OCI-LY1 (cell line): ENCODE measurements around the gene NELL1.

Experiments used
- H2AFZ ChIP-seq: fragments of 200-600 bp; sonication (generic), shearing (Covaris generic); 2 replicates; pipeline ENCODE4 v1.6.0; 2014; ENCODE audit warnings: antibody characterized with exemption, mild to moderate bottlenecking, low read length
- H3F3A ChIP-seq: fragments of 200-600 bp; sonication (generic), shearing (Covaris generic); 2 replicates; pipeline ENCODE4 v1.6.0; 2014; ENCODE audit warnings: mild to moderate bottlenecking, antibody characterized with exemption, low read length, moderate library complexity; ENCODE audit not compliant: insufficient read depth
- H3K27ac ChIP-seq: fragments of 200-600 bp; sonication (generic); 2 replicates; pipeline ENCODE4 v1.5.1; 2014; ENCODE audit warnings: low read length, mixed run types, mild to moderate bottlenecking, low read depth; ENCODE audit not compliant: poor library complexity, severe bottlenecking
- H3K27me3 ChIP-seq: fragments of 200-600 bp; sonication (generic); 2 replicates; pipeline ENCODE4 v1.6.0; 2014; ENCODE audit warnings: antibody characterized with exemption, mild to moderate bottlenecking, low read length, moderate library complexity; ENCODE audit not compliant: insufficient read depth
- H3K36me3 ChIP-seq: fragments of 200-600 bp; sonication (generic); 2 replicates; pipeline ENCODE4 v1.6.1; 2014; ENCODE audit warnings: mild to moderate bottlenecking, antibody characterized with exemption, low read length, moderate library complexity, mixed read lengths; ENCODE audit not compliant: insufficient read depth
- H3K4me1 ChIP-seq: fragments of 200-600 bp; sonication (generic); 2 replicates; pipeline ENCODE4 v1.5.1; 2014; ENCODE audit warnings: mild to moderate bottlenecking, low read length, moderate library complexity; ENCODE audit not compliant: insufficient read depth, severe bottlenecking
- H3K4me2 ChIP-seq: fragments of 200-600 bp; sonication (generic), shearing (Covaris generic); 2 replicates; pipeline ENCODE4 v1.6.1; 2014; ENCODE audit warnings: low read length
- H3K4me3 ChIP-seq: fragments of 200-600 bp; sonication (generic); 2 replicates; pipeline ENCODE4 v1.5.1; 2014; ENCODE audit warnings: low read length, low read depth, mild to moderate bottlenecking, mixed read lengths; ENCODE audit not compliant: poor library complexity, severe bottlenecking
- H3K79me2 ChIP-seq: fragments of 200-600 bp; shearing (Covaris generic); 2 replicates; pipeline ENCODE4 v1.6.1; 2016; ENCODE audit warnings: mixed run types, low read length, mixed read lengths; ENCODE audit not compliant: insufficient read depth
- H3K9ac ChIP-seq: fragments of 200-600 bp; sonication (generic), shearing (Covaris generic); 2 replicates; pipeline ENCODE4 v1.6.1; 2014; ENCODE audit warnings: mild to moderate bottlenecking, low read length, mixed read lengths
- H3K9me2 ChIP-seq: fragments of 200-600 bp; sonication (generic), shearing (Covaris generic); 2 replicates; pipeline ENCODE4 v1.6.1; 2014; ENCODE audit warnings: low read depth, mild to moderate bottlenecking, low read length, mixed read lengths
- H3K9me3 ChIP-seq: fragments of 200-600 bp; shearing (Covaris generic); 2 replicates; pipeline ENCODE4 v1.6.1; 2014; ENCODE audit warnings: low read length, mixed read lengths
- H4K20me1 ChIP-seq: fragments of 200-600 bp; sonication (generic), shearing (Covaris generic); 2 replicates; pipeline ENCODE4 v1.6.0; 2016; ENCODE audit warnings: mild to moderate bottlenecking, low read length; ENCODE audit not compliant: insufficient read depth
- EZH2 ChIP-seq: fragments of 200-600 bp; sonication (generic), shearing (Covaris generic); IDR thresholded peaks from 2 replicates; pipeline ENCODE4 v1.8.0; 2017; ENCODE audit warnings: borderline replicate concordance, mixed run types, mild to moderate bottlenecking, antibody characterized with exemption, low read length, moderate library complexity, mixed read lengths
- TF ChIP-seq, protein P1 (sequence below): fragments of 200-600 bp; sonication (generic), shearing (Covaris generic); IDR thresholded peaks from 2 replicates; pipeline ENCODE4 v1.5.1; 2017; ENCODE audit warnings: mild to moderate bottlenecking, antibody characterized with exemption, low read length, moderate library complexity, mixed read lengths

Gene NELL1

DNA sequence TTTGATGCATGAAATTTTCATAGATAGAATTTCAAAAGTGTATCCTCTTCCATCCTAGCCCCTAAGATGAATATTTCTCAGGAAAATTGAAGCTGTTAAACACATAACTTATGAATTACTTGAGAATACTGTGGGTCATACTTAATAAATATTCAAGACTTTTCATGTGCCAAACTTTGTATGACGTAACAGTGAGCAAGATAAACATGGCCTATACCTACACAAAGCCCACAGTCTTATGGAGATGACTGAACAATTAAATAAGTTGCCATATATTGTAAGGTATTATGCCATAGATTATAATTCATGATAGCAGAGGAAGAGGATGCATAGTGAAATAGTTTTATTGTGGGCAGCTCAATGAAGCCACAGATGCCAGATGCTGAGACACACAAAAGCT is 902.8 kb downstream of the NELL1 start:
- no peaks in the 10 kb centered on the region for H3K36me3 ChIP-seq
- no peaks in the 10 kb centered on the region for H3K9me3 ChIP-seq
- no peaks in the 10 kb centered on the region for H4K20me1 ChIP-seq
- H3K27me3 ChIP-seq = no peaks in the 10 kb centered on the region
- TF ChIP-seq, protein P1, sequence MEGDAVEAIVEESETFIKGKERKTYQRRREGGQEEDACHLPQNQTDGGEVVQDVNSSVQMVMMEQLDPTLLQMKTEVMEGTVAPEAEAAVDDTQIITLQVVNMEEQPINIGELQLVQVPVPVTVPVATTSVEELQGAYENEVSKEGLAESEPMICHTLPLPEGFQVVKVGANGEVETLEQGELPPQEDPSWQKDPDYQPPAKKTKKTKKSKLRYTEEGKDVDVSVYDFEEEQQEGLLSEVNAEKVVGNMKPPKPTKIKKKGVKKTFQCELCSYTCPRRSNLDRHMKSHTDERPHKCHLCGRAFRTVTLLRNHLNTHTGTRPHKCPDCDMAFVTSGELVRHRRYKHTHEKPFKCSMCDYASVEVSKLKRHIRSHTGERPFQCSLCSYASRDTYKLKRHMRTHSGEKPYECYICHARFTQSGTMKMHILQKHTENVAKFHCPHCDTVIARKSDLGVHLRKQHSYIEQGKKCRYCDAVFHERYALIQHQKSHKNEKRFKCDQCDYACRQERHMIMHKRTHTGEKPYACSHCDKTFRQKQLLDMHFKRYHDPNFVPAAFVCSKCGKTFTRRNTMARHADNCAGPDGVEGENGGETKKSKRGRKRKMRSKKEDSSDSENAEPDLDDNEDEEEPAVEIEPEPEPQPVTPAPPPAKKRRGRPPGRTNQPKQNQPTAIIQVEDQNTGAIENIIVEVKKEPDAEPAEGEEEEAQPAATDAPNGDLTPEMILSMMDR = no peak
- TF ChIP-seq EZH2 = no peak
- H3K9me2 ChIP-seq = no peaks in the 10 kb centered on the region
- H2AFZ ChIP-seq = no peak overlapping the region
- H3K4me1 ChIP-seq = no peaks in the 10 kb centered on the region
- H3F3A ChIP-seq = no peaks in the 10 kb centered on the region
- no peaks in the 10 kb centered on the region for H3K79me2 ChIP-seq
- H3K4me2 ChIP-seq = no peak overlapping the region
- H3K27ac ChIP-seq = no peak overlapping the region
- no peak overlapping the region for H3K9ac ChIP-seq
- H3K4me3 ChIP-seq = no peak overlapping the region

GRCh38 chr11:21582791-21583190 is 913.4 kb downstream of the NELL1 start:
- H3K36me3 ChIP-seq = no peaks in the 10 kb centered on the region
- no peak overlapping the region for H3K9ac ChIP-seq
- H3K27ac ChIP-seq = no peak overlapping the region
- H3K27me3 ChIP-seq = no peaks in the 10 kb centered on the region
- H3K9me3 ChIP-seq = no peaks in the 10 kb centered on the region
- H4K20me1 ChIP-seq = no peaks in the 10 kb centered on the region
- H3F3A ChIP-seq = no peaks in the 10 kb centered on the region
- H3K4me3 ChIP-seq = no peak overlapping the region
- no peaks in the 10 kb centered on the region for H3K9me2 ChIP-seq
- H3K79me2 ChIP-seq = no peaks in the 10 kb centered on the region
- H3K4me2 ChIP-seq = no peak overlapping the region
- no peak overlapping the region for H2AFZ ChIP-seq
- TF ChIP-seq, protein P1 = no peak
- no peaks in the 10 kb centered on the region for H3K4me1 ChIP-seq

- TF ChIP-seq, protein P1 = no peak
- no peak for TF ChIP-seq EZH2
- no peaks in the 10 kb centered on the region for H3K4me1 ChIP-seq
Observed at GRCh38 chr11:21588754-21589153, 919.4 kb downstream of the NELL1 start.

More at GRCh38 chr11:21588754-21589153, 919.4 kb downstream of the NELL1 start:
- Histone ChIP-seq H3K4me3 (no peak overlapping the region), H3K9me2 (no peaks in the 10 kb centered on the region), H3K9ac (no peak overlapping the region), H3K36me3 (no peaks in the 10 kb centered on the region), H3K79me2 (no peaks in the 10 kb centered on the region), H3K27ac (no peak overlapping the region), H3K4me2 (no peak overlapping the region), H4K20me1 (no peaks in the 10 kb centered on the region), H2AFZ (no peak overlapping the region), H3K9me3 (no peaks in the 10 kb centered on the region), H3F3A (no peaks in the 10 kb centered on the region), H3K27me3 (no peaks in the 10 kb centered on the region)
